Activated CD8-positive, alpha-beta memory T cell treated with anti-CD3 and anti-CD28 coated beads, Interleukin-2, amount 50 U/mL, for 4 hours (primary cell): Measurements from ENCODE around the gene HDAC7.
A peak's percentile ranks its signal among the peaks of the same experiment; 100 is the strongest.

Experiments used
- DNase-seq: peaks from one replicate; pipeline ENCODE4 v3.0.0-alpha.2; 2020

Gene HDAC7

GRCh38 chr12:47791351-47791746, 28.4 kb downstream of the HDAC7 start:
- no peak for DNase-seq

- no peak for DNase-seq
These were observed 28.9 kb downstream of the HDAC7 start for GRCh38 chr12:47790676-47791350.

DNA sequence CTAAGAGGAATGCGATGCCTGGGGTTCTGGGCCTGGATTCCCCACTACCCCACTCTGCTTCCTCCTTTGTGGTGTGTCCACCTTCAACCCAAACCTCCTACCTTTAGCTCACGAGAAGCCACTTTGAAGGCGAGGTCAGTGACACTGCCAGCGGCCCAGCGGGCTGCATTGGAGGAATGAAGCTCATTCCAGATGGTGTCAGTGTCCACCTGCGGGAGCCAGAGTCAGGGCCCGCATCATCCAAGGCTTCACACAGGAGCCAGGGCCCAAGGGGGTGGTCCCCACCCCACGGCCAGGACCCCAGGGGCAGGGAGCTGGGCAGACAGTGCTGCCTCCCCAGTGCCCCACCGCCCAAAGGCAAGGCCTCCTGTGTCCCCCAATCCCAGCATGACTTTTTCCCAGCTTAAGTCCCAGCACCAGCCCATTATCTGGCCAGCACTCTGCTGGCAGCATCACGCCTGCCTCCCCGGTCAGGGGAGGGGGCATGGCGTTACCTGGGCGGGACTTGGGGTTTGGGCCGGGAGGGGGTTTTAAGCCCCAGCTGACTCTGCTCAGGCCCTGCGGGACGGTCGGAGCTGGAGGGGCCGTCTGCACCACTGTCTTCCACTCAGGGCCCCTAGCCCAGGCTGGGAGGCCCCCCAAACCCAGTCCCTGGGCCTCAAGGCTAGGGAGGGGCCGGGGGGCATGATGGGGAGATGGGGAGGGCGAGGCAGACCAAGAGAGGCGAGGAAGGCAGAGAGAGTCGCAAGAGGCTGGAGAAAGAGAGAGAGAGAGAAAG, 29.8 kb downstream of the HDAC7 start:
- no peak for DNase-seq

DNA sequence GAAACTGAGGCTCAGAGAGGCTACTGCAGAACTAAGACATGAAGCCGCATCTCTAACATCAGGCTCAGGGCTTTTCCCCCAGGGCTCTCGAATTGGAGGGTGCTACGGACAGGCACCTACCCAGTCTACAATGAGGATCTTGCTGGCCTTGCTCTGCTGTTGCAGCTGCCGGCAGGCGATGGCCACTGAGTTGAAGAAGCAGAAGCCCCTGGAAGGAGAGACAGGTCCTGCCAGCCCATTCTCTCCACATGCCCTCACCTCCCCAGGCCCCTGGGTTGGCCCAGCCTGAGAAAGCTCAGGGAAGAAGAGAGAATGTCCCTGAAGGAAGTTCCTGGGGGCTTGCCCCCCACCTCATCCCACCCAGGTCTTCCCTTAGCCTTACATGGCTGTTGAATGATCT, 30.6 kb downstream of the HDAC7 start:
- no peak for DNase-seq

- no peak for DNase-seq
These were observed 31.9 kb downstream of the HDAC7 start for GRCh38 chr12:47787596-47788319.

DNA sequence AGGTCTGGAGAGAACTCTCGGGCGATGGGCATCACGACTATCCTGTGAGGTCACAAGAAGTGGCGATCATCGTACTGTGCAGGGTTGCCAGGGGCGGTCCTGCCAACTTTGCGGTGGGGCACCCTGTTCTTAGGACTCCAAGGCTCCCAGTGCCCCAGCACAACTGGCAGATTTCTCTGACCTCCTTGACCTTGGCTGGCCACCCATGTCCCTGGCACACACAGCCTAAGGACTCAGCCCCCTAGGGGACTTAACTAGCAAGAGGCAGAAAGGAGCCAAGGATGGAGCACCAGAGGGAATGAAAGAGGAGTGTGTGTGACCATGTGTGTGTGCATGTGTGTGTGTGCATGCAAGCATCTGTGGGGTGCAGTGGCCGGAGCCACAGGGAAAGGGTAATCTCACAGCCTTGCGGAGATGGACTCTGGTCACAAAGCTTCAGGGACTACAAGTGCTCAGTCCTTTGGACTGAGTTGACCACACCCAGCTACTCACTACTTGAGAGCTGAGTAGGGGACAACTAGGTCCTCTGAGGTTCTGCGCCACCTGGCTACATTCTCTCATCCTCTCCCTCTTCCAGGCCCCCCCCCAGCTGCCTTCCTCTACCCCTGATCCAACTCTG, 32.9 kb downstream of the HDAC7 start:
- no peak for DNase-seq

GRCh38 chr12:47785887-47786661, 33.6 kb downstream of the HDAC7 start:
- no peak for DNase-seq

DNA sequence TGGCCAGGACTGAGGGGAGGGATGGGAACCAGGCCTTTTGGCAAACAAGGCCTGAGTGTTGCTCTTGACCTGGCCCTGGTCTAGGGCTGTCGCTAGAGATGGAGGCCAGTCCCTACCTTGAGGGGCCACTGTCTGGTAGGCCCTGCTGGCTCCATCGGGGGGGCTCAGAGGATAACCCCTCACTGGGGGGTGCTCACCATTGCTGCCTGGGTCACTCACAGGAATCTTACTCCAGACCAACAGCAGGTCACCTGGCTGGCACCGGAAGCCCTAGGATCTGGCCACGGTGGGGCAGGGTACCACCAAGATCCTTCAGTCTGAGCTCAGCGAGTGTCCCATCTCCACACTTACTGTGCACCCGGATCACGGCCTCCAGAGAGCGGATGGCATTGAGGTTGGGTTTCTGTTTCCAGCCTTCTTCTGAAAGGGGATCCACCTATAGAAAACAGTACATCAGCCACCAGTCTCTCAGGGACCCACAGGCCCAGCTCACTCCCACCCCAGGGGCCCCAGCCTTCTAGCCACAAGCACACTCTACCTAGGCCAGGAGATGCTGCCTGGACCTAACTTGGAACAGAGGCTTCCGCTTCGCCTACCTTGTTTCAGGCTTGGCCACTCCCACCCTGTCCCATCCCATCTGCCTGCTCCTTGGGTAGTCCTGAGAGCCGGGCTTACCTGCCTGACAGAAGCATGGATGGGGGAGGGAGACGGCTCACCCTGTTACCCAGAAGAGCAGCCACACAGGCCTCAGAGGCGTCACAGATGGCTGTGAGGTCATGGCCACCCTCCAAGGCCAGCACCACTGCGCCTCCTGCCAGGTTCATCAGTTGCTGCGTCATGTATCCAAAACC, 34.4 kb downstream of the HDAC7 start:
- DNase-seq = no peak

GRCh38 chr12:47783821-47784819, 35.6 kb downstream of the HDAC7 start:
- no peak for DNase-seq

DNA sequence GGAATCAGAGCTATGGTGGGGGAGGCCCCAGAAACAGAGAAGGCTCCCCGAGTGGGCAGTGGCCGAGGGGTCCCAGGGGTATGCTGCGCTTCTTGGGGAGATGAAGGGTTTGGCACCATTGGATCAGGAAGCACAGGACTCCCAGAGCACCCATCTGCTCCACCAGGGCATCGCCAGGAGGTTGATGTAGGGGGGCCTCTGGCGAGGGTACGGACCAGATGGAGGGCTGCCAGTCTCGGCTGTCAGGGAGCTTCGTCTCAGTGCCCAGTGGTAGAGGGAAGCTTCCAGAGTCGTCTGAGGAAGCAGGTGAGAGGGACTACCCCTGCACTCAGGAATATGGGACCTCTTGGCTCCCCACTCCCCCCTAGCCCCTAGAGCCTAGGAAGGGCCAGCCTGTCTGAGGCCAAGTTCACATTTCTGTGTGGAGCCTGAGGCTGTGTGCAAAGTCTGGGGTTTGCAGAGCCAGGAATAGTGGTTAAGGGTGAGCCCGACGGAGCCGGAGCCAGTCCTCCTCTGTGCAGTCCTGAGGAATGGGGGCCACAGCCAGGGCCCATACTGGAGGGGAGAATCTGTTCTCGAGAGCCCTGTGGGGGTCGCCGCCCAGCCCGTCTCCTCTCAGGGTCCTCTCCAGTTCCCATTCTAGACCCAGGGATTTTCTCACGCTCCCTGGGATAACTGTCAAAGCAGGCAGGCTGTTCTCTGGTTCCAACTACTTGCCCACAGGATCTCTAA, 36.5 kb downstream of the HDAC7 start:
- DNase-seq = no peak

DNA sequence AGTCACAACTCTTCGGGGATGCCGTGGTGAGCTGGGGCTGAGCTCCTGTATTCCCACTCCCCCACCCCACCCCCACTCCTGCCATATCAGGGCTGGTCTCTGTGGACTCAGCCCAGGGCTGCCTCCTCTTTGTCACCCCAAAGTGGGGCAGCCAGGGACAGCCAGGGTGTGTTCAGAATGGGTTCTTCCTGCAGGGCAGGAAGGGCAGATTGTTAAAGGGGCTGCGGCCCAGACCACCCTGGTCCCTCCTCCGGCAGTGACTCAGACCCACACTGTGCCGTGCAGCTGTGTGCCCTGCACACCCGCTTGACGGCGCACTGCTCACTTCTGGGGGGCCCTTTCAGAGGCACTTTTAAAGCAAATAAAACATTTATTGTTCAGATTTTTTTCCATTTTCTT, 37.3 kb downstream of the HDAC7 start:
- DNase-seq = no peak

- DNase-seq = no peak
These were observed 38.0 kb downstream of the HDAC7 start for GRCh38 chr12:47781479-47782371.

DNA sequence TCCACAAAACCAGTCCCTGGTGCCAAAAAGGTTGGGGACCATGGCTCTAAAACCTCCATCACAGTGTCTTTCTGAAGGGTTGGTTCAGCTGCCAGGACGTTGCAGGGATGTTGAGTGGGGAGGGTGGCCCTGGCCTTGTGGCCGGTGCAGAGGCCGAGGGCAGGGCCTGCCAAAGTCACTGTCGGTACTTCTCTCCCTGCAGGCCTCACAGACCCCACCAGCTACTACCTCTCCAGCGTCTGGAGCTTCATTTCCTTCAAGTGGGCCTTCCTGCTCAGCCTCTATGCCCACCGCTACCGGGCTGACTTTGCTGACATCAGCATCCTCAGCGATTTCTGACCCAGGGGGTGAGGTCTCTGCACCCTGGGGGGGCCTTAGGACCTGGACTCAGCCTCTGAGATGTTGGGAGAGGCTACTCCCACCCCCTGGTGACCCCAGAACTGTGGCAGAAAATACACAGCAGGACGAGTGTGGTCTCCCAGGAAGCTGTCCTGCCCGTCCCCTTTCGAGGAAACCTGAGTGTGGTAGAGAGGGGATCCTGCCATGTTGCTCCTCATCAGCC, 39.7 kb downstream of the HDAC7 start:
- DNase-seq = no peak

DNA sequence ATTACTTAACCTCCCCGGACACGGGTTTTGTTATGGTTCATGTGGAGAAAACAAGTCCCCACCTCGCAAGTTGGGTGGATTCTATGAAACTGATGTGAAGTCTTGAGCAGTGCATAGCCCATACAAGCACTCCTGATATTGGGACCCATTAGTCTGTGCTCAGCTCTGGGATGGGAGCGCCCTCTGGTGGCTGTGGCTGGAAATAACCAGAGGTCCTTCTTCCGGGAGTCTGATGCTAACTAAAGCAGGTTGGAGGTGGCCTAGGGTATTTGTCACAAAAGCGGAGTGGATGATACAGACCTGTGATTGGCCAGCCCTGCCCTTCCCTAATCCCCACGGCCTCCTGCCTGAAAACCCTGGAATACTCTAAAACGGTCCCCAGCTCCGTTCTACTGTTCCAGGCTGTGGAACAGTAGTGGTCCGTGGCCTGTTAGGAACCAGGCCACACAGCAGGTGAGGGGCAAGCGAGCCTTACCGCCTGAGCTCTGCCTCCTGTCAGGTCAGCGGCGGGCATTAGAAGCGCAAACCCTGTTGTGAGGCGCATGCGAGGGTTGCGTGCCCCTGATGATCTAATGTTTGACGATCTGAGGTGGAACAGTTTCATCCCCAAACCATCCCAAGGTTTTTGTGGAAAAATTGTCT, 40.3 kb downstream of the HDAC7 start:
- DNase-seq = peak; percentile 95

- no peak for DNase-seq
These were observed 40.8 kb downstream of the HDAC7 start for GRCh38 chr12:47778881-47779280.

- no peak for DNase-seq
These were observed 41.8 kb downstream of the HDAC7 start for GRCh38 chr12:47777741-47778558.

DNA sequence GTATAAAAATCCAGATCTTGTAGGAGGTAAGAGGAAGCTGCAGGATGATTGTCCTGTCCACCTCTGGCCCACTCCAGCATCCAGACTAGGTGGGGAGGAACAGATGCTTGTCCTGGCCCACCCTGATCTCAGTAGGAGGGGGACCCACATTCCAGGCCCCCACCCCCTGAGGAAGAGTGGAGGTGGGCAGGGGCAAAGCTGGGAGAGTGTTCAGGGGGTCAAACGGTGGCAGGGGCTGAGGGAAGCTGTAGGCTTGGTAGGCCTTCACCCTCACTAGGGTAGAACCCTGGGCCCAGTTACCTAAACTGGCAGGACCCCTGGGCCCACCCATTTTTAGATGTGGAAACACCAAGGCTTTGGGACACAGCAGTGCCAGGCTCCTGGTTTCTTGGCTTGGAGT, 42.6 kb downstream of the HDAC7 start:
- DNase-seq = no peak
